Small intestine (tissue), 7 donors: ENCODE results near the gene CARD14. TPM values are rescaled to one million over a fixed set of nuclear protein-coding genes. Genes with fewer than 3 reads are reported as not detected.

Experiments
- DNase-seq, 2 donors: peaks; one replicate each; pipeline versions ENCODE4 v3.0.0 to v3.0.0-alpha.2; 2013
- FAIRE-seq: peaks from 2 replicates; lab custom pipeline; 2012; peaks lifted over from hg19 to GRCh38; lab: Jason Lieb, UNC
- H3K27ac ChIP-seq, 3 donors: one replicate each; pipeline ENCODE4 v1.5.1; 2013; ENCODE audit warnings: low read length in 2 of 3, mild to moderate bottlenecking in 2 of 3, control low read depth in 1 of 3, inconsistent platforms in 1 of 3, low read depth in 1 of 3, moderate library complexity in 1 of 3
- H3K27me3 ChIP-seq, 3 donors: one replicate each; pipeline ENCODE4 v1.6.1; 2013; ENCODE audit warnings: low read length in 3 of 3, inconsistent platforms in 1 of 3; ENCODE audit not compliant: control insufficient read depth in 3 of 3, insufficient read depth in 3 of 3
- H3K36me3 ChIP-seq, 3 donors: one replicate each; pipeline ENCODE4 v1.6.1; 2013; ENCODE audit warnings: low read length in 3 of 3, inconsistent platforms in 1 of 3, low read depth in 1 of 3, mild to moderate bottlenecking in 1 of 3, moderate library complexity in 1 of 3; ENCODE audit not compliant: control insufficient read depth in 3 of 3, insufficient read depth in 2 of 3
- H3K4me1 ChIP-seq, 3 donors: one replicate each; pipeline ENCODE4 v1.6.1; 2013; ENCODE audit warnings: low read length in 2 of 3, inconsistent platforms in 1 of 3, low read depth in 1 of 3, mild to moderate bottlenecking in 1 of 3, moderate library complexity in 1 of 3; ENCODE audit not compliant: control insufficient read depth in 3 of 3, insufficient read depth in 2 of 3
- H3K4me3 ChIP-seq, 3 donors: one replicate each; pipeline ENCODE4 v1.5.1; 2013; ENCODE audit warnings: low read length in 3 of 3, control low read depth in 1 of 3, inconsistent platforms in 1 of 3, low read depth in 1 of 3, mild to moderate bottlenecking in 1 of 3, moderate library complexity in 1 of 3
- H3K9me3 ChIP-seq, 2 donors: one replicate each; pipeline ENCODE4 v1.6.1; 2013; ENCODE audit warnings: low read depth in 1 of 2, low read length in 1 of 2; ENCODE audit not compliant: control insufficient read depth in 2 of 2, insufficient read depth in 1 of 2
- whole genome bisulfite sequencing, 3 donors: extraction: QIAGEN DNeasy Blood & Tissue Kit; methylation state at CpG; one replicate each; pipeline ENCODE4 v1.1.7; 2013; 5-methylcytosine and 5-hydroxymethylcytosine counted together
- polyA plus RNA-seq, 4 donors: library from polyadenylated mRNA; stranded (reverse) in 3 of 4; unstranded in 1 of 4; fragments of 200-250 nt in 3 of 4; fragments of 120-200 nt in 1 of 4; gene quantifications; one replicate each; pipeline versions ENCODE4 v1.2.1 to v1.2.3, GENCODE V29; 2013
- donor health status: healthy with polysubstance abuse.
- donor health status: control.
- donor health status: control.
- donor health status: Bipolar disorder and iron deficiency.
- donor health status: healthy.

Gene CARD14
- polyA plus RNA-seq, 4 donors: 0.81 to 3.1 (median 1.5) TPM

- Histone ChIP-seq H3K4me1 (peaks cover 0 to 3% (median 0%) of the 10 kb centered on the region in 3 donors), H3K9me3 (no peaks in the 10 kb centered on the region), H3K27ac (no peak overlapping the region), H3K4me3 (no peak overlapping the region), H3K36me3 (no peaks in the 10 kb centered on the region), H3K27me3 (peaks cover 0 to 9% (median 0%) of the 10 kb centered on the region in 3 donors)
- DNase-seq (no peak), FAIRE-seq (no peak)
- WGBS, 3 donors: 75 to 83% (median 81%) methylated on average over 26 of the region's 26 CpGs
These were observed 14.0 kb downstream of the CARD14 start for GRCh38 chr17:80183581-80184422.

GRCh38 chr17:80184423-80184714, 14.5 kb downstream of the CARD14 start:
- Histone ChIP-seq H3K4me3 (no peak overlapping the region), H3K27ac (no peak overlapping the region), H3K4me1 (peaks cover 0 to 3% (median 0%) of the 10 kb centered on the region in 3 donors), H3K9me3 (no peaks in the 10 kb centered on the region), H3K27me3 (peaks cover 0 to 9% (median 0%) of the 10 kb centered on the region in 3 donors), H3K36me3 (no peaks in the 10 kb centered on the region)
- WGBS, 3 donors: 84 to 89% (median 85%) methylated on average over 8 to 10 of the region's 10 CpGs
- FAIRE-seq: no peak
- no peak for DNase-seq

GRCh38 chr17:80185968-80186367, 16.1 kb downstream of the CARD14 start:
- Histone ChIP-seq H3K4me3 (no peak overlapping the region), H3K27me3 (peaks cover 0 to 9% (median 0%) of the 10 kb centered on the region in 3 donors), H3K27ac (no peak overlapping the region), H3K9me3 (no peaks in the 10 kb centered on the region), H3K36me3 (no peaks in the 10 kb centered on the region), H3K4me1 (peaks cover 0 to 3% (median 0%) of the 10 kb centered on the region in 3 donors)
- DNase-seq (no peak), FAIRE-seq (no peak)
- WGBS, 3 donors: 86 to 90% (median 88%) methylated on average over 9 of the region's 9 CpGs

GRCh38 chr17:80187090-80187489, 17.3 kb downstream of the CARD14 start:
- FAIRE-seq (no peak), DNase-seq (no peak)
- H3K4me3 ChIP-seq: no peak overlapping the region
- H3K9me3 ChIP-seq: no peaks in the 10 kb centered on the region
- H3K27ac ChIP-seq: peak overlapping the region in 1 of 3 donors; percentile 69
- H3K27me3 ChIP-seq: peaks cover 0 to 13% (median 0%) of the 10 kb centered on the region in 3 donors
- no peaks in the 10 kb centered on the region for H3K36me3 ChIP-seq
- 46 to 65% (median 53%) methylated on average over 16 of the region's 16 CpGs for WGBS, 3 donors
- peaks cover 0 to 3% (median 0%) of the 10 kb centered on the region in 3 donors for H3K4me1 ChIP-seq

- DNase-seq (peak in 1 of 2 donors; percentile 67), FAIRE-seq (no peak)
- H3K4me1 ChIP-seq: peaks cover 0 to 3% (median 0%) of the 10 kb centered on the region in 3 donors
- peak overlapping the region in 1 of 3 donors; percentile 69 for H3K27ac ChIP-seq
- no peak overlapping the region for H3K4me3 ChIP-seq
- H3K36me3 ChIP-seq: no peaks in the 10 kb centered on the region
- 16 to 44% (median 27%) methylated on average over 18 of the region's 18 CpGs for WGBS, 3 donors
- no peaks in the 10 kb centered on the region for H3K9me3 ChIP-seq
- peaks cover 0 to 16% (median 0%) of the 10 kb centered on the region in 3 donors for H3K27me3 ChIP-seq
These were observed 17.7 kb downstream of the CARD14 start for GRCh38 chr17:80187515-80187941.

GRCh38 chr17:80189611-80190010, 19.8 kb downstream of the CARD14 start:
- DNase-seq (no peak), FAIRE-seq (no peak)
- peaks cover 0 to 3% (median 0%) of the 10 kb centered on the region in 3 donors for H3K4me1 ChIP-seq
- no peaks in the 10 kb centered on the region for H3K9me3 ChIP-seq
- no peaks in the 10 kb centered on the region for H3K36me3 ChIP-seq
- no peak overlapping the region for H3K27ac ChIP-seq
- no peak overlapping the region for H3K4me3 ChIP-seq
- WGBS, 3 donors: 92 to 96% (median 95%) methylated on average over 23 of the region's 23 CpGs
- H3K27me3 ChIP-seq: peaks cover 0 to 18% (median 0%) of the 10 kb centered on the region in 3 donors

GRCh38 chr17:80190716-80191115, 20.9 kb downstream of the CARD14 start:
- 92 to 96% (median 96%) methylated on average over 10 of the region's 10 CpGs for WGBS, 3 donors
- Histone ChIP-seq H3K4me1 (peaks cover 0 to 3% (median 0%) of the 10 kb centered on the region in 3 donors), H3K9me3 (no peaks in the 10 kb centered on the region), H3K27me3 (peaks cover 0 to 20% (median 0%) of the 10 kb centered on the region in 3 donors), H3K27ac (no peak overlapping the region), H3K4me3 (no peak overlapping the region), H3K36me3 (no peaks in the 10 kb centered on the region)
- DNase-seq (no peak), FAIRE-seq (no peak)

- H3K9me3 ChIP-seq: no peaks in the 10 kb centered on the region
- H3K4me3 ChIP-seq: no peak overlapping the region
- H3K36me3 ChIP-seq: no peaks in the 10 kb centered on the region
- no peak overlapping the region for H3K27ac ChIP-seq
- no peak for DNase-seq
- peaks cover 0 to 3% (median 0%) of the 10 kb centered on the region in 3 donors for H3K4me1 ChIP-seq
- peaks cover 0 to 21% (median 0%) of the 10 kb centered on the region in 3 donors for H3K27me3 ChIP-seq
- no peak for FAIRE-seq
- 79 to 90% (median 86%) methylated on average over 20 of the region's 20 CpGs for WGBS, 3 donors
These were observed 21.4 kb downstream of the CARD14 start for GRCh38 chr17:80191192-80191591.
